ENCODE data around the gene XAB2.

Gene XAB2

DNA sequence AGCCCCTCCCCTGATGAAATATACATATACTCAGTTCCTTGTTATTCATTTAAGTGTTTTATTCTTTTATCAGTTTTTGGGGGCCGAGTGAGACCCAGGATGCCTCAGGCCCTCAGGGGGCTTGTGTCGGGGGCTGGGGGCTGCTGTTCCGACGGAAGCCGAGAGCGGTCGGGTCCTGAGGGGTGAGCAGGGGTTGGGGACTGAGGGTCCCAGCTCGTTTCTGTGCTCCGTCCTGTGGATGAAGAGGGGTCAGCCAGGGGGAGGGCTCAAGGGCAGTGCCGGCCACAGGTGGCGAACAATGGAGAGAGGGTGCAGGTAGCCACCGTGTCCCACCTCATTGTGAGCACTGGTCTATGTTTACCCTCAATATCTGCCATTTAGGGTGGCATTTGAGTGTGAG lies 2.2 kb upstream of the XAB2 start:
- TF ChIP-seq ZNF274 (IDR thresholded peaks at IDR 0.05; ENCODE audit: low read depth, low read length), result no peak
- no peak overlapping the region for H3K4me3 ChIP-seq (ENCODE audit: low read length)

- peak overlapping the region; percentile 82 for H3K4me3 ChIP-seq (ENCODE audit: low read length)
- TF ChIP-seq ZNF274 (IDR thresholded peaks at IDR 0.05; ENCODE audit: low read depth, low read length), result no peak
Measured at GRCh38 chr19:7628589-7629311, 595 bp downstream of the XAB2 start.

DNA sequence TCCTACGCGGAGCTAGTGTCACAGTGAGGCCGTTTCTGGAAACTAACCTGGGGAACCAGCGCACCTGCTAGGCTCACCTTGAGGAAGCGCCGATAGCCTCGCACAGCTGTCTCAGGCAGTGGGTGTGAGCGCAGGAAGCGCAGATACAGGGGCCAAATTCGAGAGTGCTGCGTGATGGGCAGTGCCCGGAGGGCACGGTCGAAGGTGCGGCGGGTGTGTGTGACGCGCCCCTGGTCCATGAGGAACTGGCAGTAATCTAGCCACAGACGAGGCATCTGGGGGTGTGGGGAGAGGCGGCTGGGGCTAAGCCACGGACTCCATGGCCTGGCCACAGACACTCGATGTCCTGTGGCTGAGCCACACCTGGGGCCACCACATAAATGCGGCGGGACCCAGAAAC lies 2.2 kb downstream of the XAB2 start:
- TF ChIP-seq ZNF274 (IDR thresholded peaks at IDR 0.05; ENCODE audit: low read depth, low read length), result no peak
- no peak overlapping the region for H3K4me3 ChIP-seq (ENCODE audit: low read length)

DNA sequence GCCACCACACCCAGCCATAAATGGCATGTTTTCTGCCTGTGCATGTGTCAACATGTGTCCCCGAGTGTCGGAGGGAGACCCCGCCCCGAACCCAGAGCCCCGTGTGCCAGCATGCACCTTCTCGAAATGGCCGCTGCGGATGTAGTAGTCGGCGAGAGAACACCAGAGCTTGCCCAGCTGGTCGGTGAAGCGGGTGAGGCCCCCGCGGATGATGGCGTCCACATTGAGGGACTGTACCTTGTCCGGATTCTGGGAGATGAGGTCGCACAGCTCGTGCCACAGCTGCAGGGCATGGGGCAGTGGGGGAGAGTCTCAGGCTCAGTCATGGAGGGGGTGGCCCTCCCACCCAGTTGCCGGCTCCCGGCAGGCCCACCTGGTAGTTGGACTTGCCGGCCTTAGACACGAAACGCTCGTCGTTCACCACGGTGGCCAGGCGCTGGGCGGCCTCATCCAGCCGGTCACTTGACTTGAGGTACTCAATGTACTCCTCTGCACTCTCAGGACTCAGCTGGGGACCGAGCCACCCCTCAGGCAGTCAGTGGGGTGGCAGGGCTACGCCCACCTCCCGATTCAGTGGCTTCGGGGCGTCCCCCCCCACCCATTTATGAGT lies 3.5 kb downstream of the XAB2 start:
- H3K4me3 ChIP-seq (ENCODE audit: low read length), result no peak overlapping the region
- TF ChIP-seq ZNF274 (IDR thresholded peaks at IDR 0.05; ENCODE audit: low read depth, low read length), result no peak

DNA sequence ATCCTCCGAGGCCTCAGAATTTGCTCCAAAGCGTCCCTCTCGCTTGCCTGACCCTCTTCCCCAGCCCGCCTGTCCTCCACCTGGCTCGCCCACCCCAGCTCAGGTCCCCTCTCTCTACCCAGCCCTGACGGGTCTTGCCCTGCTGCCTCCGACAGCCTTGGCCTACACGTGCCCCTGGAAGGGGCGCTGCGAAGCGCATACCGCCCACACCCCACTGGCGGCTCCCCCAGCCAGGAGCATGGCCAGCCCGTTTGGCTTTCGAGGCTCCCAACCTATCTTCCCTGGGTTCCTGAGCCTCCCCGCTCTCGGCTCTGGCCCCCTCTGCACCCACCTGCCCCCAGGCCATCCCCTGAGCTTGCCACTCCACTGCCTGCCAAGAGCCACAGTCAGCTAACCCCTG lies 4.5 kb downstream of the XAB2 start:
- H3K4me3 ChIP-seq (ENCODE audit: low read length), result no peak overlapping the region
- no peak for TF ChIP-seq ZNF274 (IDR thresholded peaks at IDR 0.05; ENCODE audit: low read depth, low read length)

DNA sequence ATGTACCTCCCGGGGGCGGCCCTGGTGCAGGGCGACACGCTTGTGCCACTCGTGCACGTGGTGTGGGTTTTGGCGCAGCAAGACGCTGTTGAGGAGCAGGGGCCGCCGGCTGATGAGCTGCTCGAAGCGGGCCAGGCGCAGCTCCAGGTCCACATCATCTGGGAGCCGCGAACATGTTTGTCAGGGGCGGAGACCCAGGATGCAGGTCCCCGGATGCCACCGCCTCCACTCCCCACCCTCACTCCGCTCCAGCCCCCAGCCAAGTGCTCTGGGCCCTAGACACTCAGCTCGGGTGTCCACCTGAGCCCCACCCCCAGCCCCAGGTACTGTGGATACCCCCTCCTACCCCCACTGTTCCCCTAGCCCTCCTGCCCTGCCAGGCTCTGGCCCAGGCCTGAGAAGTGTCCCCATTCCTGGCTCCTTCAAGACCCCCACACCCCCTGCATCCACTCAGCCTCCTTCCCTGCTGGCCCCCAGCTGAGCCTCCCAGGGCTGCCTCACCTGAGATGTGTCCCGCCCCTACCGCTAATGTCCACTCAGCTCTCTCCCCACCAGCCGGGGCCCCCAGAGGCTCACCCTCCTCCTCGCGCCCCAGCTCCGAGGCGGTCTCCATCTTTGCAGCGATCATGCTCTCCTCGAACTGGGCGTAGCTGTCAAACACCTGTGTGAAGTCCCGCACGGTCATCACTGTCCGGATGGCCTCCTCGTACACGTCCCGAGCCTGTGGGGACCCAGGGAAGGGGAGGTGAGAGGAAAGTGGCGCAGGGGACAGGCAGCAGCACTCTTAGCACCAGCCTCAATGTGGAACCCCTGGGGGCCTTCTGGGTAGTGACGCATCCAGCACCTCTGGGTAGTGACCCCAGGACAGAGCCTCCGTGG lies 5.4 kb downstream of the XAB2 start:
- no peak overlapping the region for H3K4me3 ChIP-seq (ENCODE audit: low read length)
- no peak for TF ChIP-seq ZNF274 (IDR thresholded peaks at IDR 0.05; ENCODE audit: low read depth, low read length)

- no peak for TF ChIP-seq ZNF274 (IDR thresholded peaks at IDR 0.05; ENCODE audit: low read depth, low read length)
- no peak overlapping the region for H3K4me3 ChIP-seq (ENCODE audit: low read length)
Measured at GRCh38 chr19:7622933-7623685, 6.2 kb downstream of the XAB2 start.

DNA sequence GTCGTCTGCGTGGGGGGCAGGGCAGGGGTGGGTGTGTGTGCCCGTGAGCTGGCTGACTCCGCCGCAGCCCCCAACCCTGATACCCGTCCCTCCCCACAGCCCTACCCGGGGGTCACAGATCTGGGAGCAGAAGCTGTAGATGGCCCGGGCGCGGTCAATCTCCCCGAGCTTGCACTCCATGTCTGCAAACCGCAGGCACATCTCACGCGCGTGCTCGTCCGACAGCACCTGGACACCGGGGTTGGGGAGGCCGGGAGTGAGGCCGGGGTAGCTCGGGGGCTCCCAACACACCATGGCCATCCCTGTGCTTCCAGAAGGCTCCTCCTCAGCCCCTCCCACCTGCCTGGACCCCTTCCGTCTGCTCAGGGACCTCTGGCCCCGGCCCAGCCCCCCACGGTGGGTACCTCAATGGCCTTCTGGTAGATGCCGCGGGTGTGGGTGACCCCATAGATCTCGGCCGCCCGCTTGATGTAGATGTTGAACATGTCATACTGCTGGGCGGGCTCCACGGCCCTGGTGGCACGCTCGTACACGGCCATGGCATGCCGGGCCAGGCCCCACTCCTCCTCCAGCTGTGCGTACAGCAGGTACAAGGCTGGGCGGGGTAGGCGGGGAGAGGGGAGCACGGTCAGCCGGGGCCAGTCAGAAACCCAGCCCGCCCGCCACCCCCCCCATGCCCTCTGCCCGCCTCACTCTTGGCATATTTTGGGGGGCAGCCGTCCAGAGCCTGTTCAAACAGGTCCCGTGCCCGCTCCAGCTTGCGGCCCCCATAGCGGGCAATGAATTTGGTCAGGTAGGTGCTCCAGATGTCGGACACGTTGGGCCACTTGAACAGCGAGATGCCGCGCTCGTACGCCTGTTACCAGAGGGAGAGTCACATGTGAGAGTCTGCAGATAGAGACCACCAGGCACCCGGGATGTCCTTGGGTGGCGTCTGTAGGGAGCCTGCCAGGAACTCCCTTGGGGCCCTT lies 8.6 kb downstream of the XAB2 start:
- H3K4me3 ChIP-seq (ENCODE audit: low read length), result no peak overlapping the region

GRCh38 chr19:7619671-7620441 lies 9.5 kb downstream of the XAB2 start:
- no peak overlapping the region for H3K4me3 ChIP-seq (ENCODE audit: low read length)
- TF ChIP-seq ZNF274 (IDR thresholded peaks at IDR 0.05; ENCODE audit: low read depth, low read length), result no peak

More for the DNA sequence above, 8.6 kb downstream of the XAB2 start:
- TF ChIP-seq ZNF274 (IDR thresholded peaks at IDR 0.05; ENCODE audit: low read depth, low read length), result no peak

GRCh38 chr19:7618771-7619510 lies 10.4 kb downstream of the XAB2 start:
- no peak for TF ChIP-seq ZNF274 (IDR thresholded peaks at IDR 0.05; ENCODE audit: low read depth, low read length)
- no peak overlapping the region for H3K4me3 ChIP-seq (ENCODE audit: low read length)

DNA sequence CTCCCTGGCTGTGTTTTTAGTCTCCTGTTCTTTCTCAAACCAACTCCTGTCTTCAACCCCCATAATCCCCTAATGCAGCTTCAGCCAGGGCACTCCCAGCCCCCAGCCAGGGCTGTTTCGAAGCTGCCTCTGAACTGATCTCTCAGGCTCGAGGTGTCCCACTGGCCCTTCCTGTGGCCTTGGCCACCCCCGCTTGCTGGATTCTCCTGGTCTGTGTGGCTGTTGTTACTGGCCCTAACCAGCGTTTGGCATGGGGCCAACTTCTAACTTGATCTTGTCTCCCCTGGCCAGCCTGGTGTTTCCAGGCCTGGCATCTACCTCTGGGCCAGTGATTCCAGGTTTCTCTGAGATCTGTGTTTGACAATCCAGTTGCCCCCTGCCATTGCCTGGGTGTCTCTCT lies 11.0 kb downstream of the XAB2 start:
- no peak for TF ChIP-seq ZNF274 (IDR thresholded peaks at IDR 0.05; ENCODE audit: low read depth, low read length)
- H3K4me3 ChIP-seq (ENCODE audit: low read length), result no peak overlapping the region

DNA sequence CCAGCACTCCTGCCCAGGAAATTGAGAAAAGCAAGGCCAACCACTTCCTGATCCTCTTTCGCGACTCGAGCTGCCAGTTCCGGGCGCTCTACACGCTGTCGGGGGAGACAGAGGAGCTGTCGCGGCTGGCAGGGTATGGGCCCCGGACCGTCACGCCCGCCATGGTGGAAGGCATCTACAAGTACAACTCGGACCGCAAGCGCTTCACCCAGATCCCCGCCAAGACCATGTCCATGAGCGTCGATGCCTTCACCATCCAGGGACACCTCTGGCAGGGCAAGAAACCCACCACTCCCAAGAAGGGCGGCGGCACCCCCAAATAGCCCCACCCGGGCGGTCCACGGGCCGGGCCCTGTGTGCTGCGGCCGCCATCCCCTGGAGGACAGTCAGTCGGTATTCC lies 11.6 kb downstream of the XAB2 start:
- no peak for TF ChIP-seq ZNF274 (IDR thresholded peaks at IDR 0.05; ENCODE audit: low read depth, low read length)
- H3K4me3 ChIP-seq (ENCODE audit: low read length), result no peak overlapping the region
